HUES64 (cell line): ENCODE results near the gene PRDX1.
"Not testable (repeated sequence)": the region's sequence is repeated elsewhere in the genome, so short reads cannot be mapped to it uniquely, and the experiment has no call there.

Experiments used
- H3K27ac ChIP-seq: 2 replicates; pipeline ENCODE4 v1.7.0; 2013; ENCODE audit warnings: low read depth, low read length, inconsistent platforms
- H3K27me3 ChIP-seq: 2 replicates; pipeline ENCODE4 v1.6.1; 2013; ENCODE audit warnings: mild to moderate bottlenecking, low read length; ENCODE audit not compliant: insufficient read depth
- H3K36me3 ChIP-seq: 2 replicates; pipeline ENCODE4 v1.6.1; 2013; ENCODE audit warnings: mild to moderate bottlenecking, low read length; ENCODE audit not compliant: insufficient read depth
- H3K4me1 ChIP-seq: 2 replicates; pipeline ENCODE4 v1.6.1; 2013; ENCODE audit warnings: mild to moderate bottlenecking, low read length, moderate library complexity; ENCODE audit not compliant: insufficient read depth
- H3K4me3 ChIP-seq: 2 replicates; pipeline ENCODE4 v1.5.1; 2013; ENCODE audit warnings: mild to moderate bottlenecking, low read length, moderate library complexity
- H3K9ac ChIP-seq: 2 replicates; pipeline ENCODE4 v1.6.1; 2013; ENCODE audit warnings: mild to moderate bottlenecking, low read depth, low read length
- H3K9me3 ChIP-seq: 2 replicates; pipeline ENCODE4 v1.6.1; 2013; ENCODE audit warnings: low read depth, low read length; ENCODE audit not compliant: insufficient read depth
- whole genome bisulfite sequencing: fragments of 150-250, 120-280 bp; methylation state at CpG from one replicate; pipeline ENCODE4 v1.1.7; 2013; ENCODE audit warnings: missing lambda C conversion rate; 5-methylcytosine and 5-hydroxymethylcytosine counted together

PRDX1 gene

DNA sequence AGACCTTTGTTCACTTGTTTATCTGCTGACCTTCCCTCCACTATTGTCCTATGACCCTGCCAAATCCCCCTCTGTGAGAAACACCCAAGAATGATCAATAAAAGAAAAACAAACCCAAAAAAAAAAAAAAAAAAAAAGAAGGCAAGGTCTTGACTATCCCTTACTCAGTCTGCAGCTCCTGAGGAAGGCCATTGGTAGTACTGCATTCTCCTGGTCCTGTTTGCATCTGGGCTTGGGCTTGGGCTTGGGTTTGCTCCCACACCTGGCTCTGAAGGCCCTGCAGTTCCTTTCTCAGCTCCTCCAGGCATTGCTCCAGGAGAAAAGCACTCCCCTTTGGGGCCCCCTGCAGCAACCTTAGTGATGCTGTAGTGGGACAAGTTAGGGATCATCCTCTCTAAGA lies 23.4 kb downstream of the PRDX1 start:
- Histone ChIP-seq H3K36me3 (no peaks in the 10 kb centered on the region), H3K27me3 (no peaks in the 10 kb centered on the region), H3K4me1 (peaks cover 6% of the 10 kb centered on the region; the same call in 1 of the 2 replicates), H3K9me3 (no peaks in the 10 kb centered on the region), H3K27ac (no peak overlapping the region), H3K4me3 (no peak overlapping the region), H3K9ac (no peak overlapping the region)

DNA sequence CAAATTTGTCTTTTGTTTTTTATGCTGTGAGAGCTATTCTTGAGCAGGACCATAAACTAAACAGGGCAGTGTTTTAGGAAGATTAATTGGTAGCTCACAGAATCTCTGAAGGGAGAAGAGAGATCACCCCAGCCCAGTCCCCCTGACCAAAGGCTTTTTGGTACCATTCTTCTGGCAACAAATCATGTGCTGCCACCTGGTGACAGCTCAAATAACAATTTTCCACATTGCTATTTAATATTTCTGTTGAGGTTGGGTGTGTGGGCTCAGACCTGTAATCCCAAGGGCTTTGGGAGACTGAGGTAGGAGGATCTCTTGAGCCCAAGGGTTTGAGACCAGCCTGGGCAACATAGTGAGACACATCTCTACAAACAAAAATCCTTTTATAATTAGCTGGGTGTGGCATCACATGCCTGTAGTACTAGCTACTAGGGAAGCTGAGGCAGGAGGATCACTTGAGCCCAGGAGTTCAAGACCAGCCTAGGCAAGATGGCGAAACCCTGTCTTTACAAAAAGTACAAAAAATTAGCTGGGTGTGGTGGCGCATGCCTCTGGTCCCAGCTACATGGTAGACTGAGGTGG lies 28.5 kb downstream of the PRDX1 start:
- no peak overlapping the region for H3K9ac ChIP-seq
- no peak overlapping the region for H3K4me3 ChIP-seq
- H3K4me1 ChIP-seq: no peaks in the 10 kb centered on the region; the same call in 1 of the 2 replicates
- peaks cover 18% of the 10 kb centered on the region for H3K27me3 ChIP-seq
- no peaks in the 10 kb centered on the region for H3K9me3 ChIP-seq
- 84% methylated on average over 2 of the region's 2 CpGs for WGBS
- H3K27ac ChIP-seq: no peak overlapping the region
- no peaks in the 10 kb centered on the region for H3K36me3 ChIP-seq

DNA sequence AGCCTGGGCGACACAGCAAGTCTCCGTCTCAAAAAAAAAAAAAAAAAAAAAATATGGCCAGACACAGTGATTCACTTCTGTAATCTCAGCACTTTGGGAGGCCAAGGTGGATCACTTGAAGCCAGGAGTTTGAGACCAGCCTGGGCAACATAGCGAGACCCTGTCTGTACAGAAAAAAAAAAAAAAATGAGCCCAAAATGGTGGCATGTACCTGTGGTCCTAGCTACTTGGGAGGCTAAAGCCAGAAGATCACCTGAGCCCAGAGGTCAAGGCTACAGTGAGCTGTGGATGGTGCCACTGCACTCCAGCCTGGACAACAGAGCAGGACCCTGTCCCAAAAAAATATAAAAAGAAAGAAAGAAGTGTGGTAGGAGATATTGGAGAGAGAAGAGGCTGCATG lies 29.0 kb downstream of the PRDX1 start:
- no peak overlapping the region for H3K4me3 ChIP-seq
- H3K4me1 ChIP-seq: no peaks in the 10 kb centered on the region; the same call in 1 of the 2 replicates
- no peak overlapping the region for H3K27ac ChIP-seq
- no peaks in the 10 kb centered on the region for H3K9me3 ChIP-seq
- H3K27me3 ChIP-seq: peaks cover 18% of the 10 kb centered on the region
- H3K36me3 ChIP-seq: no peaks in the 10 kb centered on the region
- H3K9ac ChIP-seq: no peak overlapping the region
- WGBS: 99% methylated on average over 3 of the region's 3 CpGs

DNA sequence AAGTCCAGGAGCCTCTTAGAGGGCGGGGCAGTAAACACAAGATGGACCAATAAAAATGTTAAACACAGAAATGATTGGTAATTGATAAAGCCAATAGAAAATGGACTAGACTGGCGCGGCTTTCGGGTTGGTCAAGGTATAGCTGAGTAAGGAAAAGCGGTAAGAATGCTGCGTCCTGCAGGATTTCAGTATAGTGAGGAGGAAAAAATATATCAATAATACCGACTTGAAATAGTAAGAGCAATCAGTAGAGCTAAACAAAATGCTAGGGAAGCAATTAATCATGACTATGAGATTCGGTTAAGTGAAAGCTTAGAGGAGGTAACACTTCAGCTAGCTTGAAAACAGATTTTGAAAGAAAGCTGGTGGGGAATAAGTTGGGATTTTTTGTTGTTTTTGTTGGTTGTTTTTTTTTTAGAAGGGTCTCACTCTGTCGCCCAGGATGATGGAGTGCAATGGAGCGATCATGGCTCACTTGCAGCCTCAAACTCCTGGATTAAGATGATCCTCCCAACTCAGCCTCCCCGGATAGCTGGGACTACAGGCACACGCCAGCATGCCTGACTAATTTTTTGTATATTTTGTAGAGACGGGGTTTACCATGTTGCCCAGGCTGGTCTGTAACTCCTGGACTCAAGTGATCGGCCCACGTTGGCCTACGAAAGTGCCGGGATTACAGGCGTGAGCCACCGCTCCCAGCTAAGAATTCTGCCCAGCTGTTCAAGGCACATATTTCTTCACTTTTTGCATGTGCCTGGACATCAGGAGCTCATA lies 30.0 kb downstream of the PRDX1 start:
- Histone ChIP-seq H3K9me3 (no peaks in the 10 kb centered on the region), H3K9ac (no peak overlapping the region), H3K27ac (no peak overlapping the region), H3K27me3 (peaks cover 18% of the 10 kb centered on the region), H3K36me3 (no peaks in the 10 kb centered on the region), H3K4me3 (peak overlapping the region; percentile 39), H3K4me1 (no peaks in the 10 kb centered on the region; the same call in 1 of the 2 replicates)
- WGBS: 61% methylated on average over 19 of the region's 19 CpGs

DNA sequence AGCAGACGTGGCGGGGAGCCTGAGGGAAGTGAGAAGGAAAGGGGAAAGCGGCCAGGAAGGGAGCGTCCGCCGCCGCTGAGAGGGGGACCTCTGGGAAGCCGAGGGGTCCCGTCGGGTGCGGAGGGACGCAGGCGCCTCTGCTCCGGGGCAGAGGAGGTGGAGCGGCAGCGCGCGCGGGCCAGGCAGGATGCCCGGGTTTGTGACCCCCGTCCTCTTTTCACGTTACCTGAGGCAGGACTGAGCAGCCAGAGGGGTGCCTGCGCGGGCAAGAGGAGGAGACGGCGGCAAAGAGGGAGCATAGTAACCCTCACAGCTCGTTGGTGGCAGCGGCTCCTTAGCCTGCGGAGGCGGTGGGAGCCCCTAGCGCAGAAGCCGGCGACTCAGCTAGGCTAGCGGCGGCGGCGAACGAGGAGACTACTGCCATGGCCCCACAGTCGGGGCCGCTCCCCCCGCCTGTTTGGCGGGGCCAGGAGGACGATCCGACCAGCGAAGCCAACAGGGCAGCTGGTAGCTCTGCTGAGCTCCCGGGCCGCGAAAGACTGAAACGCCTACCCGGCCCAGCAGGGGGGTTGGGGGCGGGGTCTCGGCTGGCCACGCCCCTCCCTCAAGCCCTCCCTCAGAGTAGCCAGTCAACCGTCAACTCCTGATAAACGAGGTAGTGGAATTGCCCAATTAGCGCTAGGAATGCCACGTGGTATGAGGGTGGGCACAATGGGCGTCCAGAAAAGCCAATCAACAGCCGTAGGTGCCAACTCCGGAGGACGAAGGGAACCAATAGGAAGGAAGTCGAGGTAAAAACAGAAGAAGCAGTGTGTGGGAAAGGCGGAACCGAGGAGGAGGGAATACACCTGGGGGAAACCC lies 30.8 kb downstream of the PRDX1 start, which contains the start of gene TESK2:
Gene TESK2, minus strand, starts transcription at position 538 of the 861 bp plus-strand sequence. CDS start 33,378 bp downstream, outside the sequence.
- under 1% methylated on average over 64 of the region's 64 CpGs for WGBS
- no peaks in the 10 kb centered on the region; the same call in 1 of the 2 replicates for H3K4me1 ChIP-seq
- H3K4me3 ChIP-seq: peak within 1 kb of the TSS; percentile 78
- H3K9me3 ChIP-seq: no peaks in the 10 kb centered on the region
- H3K9ac ChIP-seq: peak within 1 kb of the TSS; percentile 73
- no peaks in the 10 kb centered on the region for H3K36me3 ChIP-seq
- peaks cover 18% of the 10 kb centered on the region for H3K27me3 ChIP-seq
- H3K27ac ChIP-seq: peak within 1 kb of the TSS; percentile 46; the same call in 1 of the 2 replicates

DNA sequence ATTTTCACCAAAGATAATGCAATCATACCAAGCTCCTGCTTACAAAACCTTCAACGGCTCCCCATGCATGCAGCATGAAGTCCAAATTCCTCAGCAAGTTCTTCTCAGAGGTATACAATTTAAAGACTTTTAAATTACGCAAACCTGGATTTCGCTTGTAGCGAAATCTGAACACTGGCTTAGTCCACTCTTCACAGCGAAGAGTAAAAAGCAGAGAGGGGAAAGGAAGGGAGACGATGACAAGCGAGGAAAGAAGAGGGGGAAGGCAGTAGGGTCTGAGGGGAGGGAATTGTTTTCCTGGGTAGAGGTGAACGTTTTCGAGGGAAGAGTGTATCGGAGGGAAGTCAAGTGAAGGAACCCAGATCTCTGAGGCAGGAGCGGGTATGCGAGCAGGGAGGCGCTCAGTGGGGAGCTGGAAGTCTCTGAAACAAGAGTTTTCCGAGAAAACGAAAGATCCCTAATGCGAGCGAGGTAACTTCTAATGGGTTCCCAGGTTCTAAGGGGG lies 31.5 kb downstream of the PRDX1 start:
- H3K9ac ChIP-seq: peak overlapping the region; percentile 73
- peak overlapping the region; percentile 46; the same call in 1 of the 2 replicates for H3K27ac ChIP-seq
- H3K4me1 ChIP-seq: no peaks in the 10 kb centered on the region; the same call in 1 of the 2 replicates
- 2% methylated on average over 17 of the region's 17 CpGs for WGBS
- H3K4me3 ChIP-seq: peak overlapping the region; percentile 78
- peaks cover 18% of the 10 kb centered on the region for H3K27me3 ChIP-seq
- no peaks in the 10 kb centered on the region for H3K36me3 ChIP-seq
- no peaks in the 10 kb centered on the region for H3K9me3 ChIP-seq

DNA sequence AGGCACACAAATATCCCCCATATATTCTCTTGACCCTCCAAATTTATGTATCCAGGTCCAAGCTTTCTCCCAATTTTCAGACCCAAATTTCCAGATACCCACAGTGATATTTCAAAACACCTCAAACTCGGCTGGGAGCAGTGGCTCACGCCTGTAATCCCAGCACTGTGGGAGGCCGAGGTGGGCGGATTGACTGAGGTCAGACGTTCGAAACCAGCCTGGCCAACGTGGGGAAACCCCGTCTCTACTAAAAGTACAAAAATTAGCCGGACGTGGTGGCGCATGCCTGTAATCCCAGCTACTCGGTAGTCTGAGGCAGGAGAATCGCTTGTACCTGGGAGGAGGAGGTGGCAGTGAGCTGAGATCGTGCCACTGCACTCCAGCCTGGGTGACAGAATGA lies 32.3 kb downstream of the PRDX1 start:
- Histone ChIP-seq H3K27me3 (peaks cover 18% of the 10 kb centered on the region), H3K4me3 (peak overlapping the region; percentile 78)
- H3K9ac ChIP-seq, H3K9me3 ChIP-seq, H3K36me3 ChIP-seq, H3K4me1 ChIP-seq, H3K27ac ChIP-seq: not testable (repeated sequence)
- WGBS: 31% methylated on average over 14 of the region's 14 CpGs

DNA sequence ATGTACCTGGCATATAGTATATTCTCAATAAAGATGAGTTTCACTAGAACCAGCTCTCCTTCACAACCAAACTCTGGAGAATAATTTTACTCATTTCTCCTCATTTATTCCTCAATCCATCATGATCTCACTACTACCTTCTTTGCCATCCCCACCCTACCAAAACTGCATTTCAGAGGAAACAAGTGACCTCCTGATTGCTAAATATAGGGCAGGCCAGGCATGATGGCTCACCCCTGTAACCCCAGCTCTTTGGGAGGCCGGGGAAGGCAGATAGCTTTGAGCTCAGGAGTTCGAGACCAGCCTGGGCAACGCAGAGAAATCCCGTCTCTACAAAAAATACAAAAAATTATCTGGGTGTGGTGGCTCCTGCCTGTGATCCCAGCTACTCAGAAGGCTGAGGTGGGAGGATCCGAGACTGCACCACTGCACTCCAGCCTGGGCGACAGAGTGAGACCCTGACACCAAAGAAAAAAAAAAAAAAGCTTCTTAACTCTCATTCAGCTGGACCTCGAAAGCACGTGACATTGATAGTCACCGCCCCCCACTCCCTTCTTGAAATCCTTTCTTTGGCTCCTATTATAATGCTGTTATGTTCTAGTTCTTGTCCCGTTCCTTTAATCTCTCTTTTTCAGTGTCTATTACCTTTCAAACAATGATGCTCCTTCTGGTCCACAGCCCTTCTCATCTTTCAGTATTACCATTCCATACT lies 32.9 kb downstream of the PRDX1 start:
- Histone ChIP-seq H3K27me3 (peaks cover 18% of the 10 kb centered on the region), H3K36me3 (no peaks in the 10 kb centered on the region), H3K4me3 (peak overlapping the region; percentile 78), H3K27ac (no peak overlapping the region), H3K4me1 (no peaks in the 10 kb centered on the region; the same call in 1 of the 2 replicates), H3K9ac (no peak overlapping the region), H3K9me3 (no peaks in the 10 kb centered on the region)
- 53% methylated on average over 10 of the region's 10 CpGs for WGBS

DNA sequence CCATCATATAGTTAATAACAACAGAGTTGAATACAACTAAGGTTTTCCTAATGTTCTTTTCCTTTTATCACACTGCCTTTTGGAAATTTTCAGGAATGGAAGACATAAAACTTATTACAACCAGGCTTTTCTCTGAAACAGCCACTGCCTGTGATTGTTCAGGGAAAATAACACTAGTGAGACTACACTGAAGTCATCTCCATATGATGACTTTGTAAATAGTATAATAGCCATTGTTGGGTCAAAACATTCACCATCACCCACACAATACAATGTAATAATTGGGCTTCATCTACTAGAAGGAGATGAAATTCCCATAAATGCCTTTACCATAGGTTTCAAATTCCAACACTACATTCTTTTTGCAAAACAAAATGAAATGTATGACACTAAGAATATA lies 35.7 kb downstream of the PRDX1 start:
- H3K27me3 ChIP-seq: peaks cover 18% of the 10 kb centered on the region
- no peak overlapping the region for H3K27ac ChIP-seq
- H3K36me3 ChIP-seq: no peaks in the 10 kb centered on the region
- H3K4me3 ChIP-seq: no peak overlapping the region
- H3K4me1 ChIP-seq: no peaks in the 10 kb centered on the region; the same call in 1 of the 2 replicates
- no peak overlapping the region for H3K9ac ChIP-seq
- no peaks in the 10 kb centered on the region for H3K9me3 ChIP-seq

DNA sequence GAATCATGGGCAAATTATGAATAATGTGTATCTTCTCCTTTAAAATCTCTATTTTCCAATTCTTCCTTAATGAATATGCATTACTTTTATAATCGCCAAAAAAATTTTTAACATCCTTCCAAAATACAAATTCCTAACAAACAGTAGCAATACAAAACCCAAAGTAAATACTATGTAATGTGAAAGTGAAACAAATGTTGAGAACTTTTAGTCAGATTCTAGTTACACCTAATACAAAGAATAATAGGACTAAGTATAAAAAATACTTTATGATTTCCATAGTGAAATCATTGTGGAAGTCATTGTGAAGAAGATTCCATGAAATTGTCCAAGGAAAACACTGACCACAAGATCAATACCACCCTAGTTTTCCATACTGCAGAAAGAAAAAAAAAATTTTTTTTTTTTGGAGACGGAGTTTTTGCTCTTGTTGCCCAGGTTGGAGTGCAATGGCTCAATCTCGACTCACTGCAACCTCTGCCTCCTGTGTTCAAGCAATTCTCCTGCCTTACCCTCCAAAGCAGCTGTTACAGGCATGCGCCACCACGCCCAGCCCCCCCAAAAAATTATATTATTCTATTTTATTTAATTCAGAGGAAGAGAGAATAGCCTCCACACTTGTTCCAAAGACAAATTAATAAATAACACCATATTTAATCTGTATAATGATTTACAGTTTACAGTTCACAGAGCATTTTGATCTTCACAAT lies 42.5 kb downstream of the PRDX1 start:
- H3K27ac ChIP-seq: no peak overlapping the region
- no peaks in the 10 kb centered on the region for H3K27me3 ChIP-seq
- H3K9ac ChIP-seq: no peak overlapping the region
- WGBS: 98% methylated on average over 3 of the region's 5 CpGs
- no peaks in the 10 kb centered on the region for H3K4me1 ChIP-seq
- no peaks in the 10 kb centered on the region for H3K9me3 ChIP-seq
- no peak overlapping the region for H3K4me3 ChIP-seq
- H3K36me3 ChIP-seq: no peaks in the 10 kb centered on the region
